ENCODE results near the gene MIS18A.

DNA sequence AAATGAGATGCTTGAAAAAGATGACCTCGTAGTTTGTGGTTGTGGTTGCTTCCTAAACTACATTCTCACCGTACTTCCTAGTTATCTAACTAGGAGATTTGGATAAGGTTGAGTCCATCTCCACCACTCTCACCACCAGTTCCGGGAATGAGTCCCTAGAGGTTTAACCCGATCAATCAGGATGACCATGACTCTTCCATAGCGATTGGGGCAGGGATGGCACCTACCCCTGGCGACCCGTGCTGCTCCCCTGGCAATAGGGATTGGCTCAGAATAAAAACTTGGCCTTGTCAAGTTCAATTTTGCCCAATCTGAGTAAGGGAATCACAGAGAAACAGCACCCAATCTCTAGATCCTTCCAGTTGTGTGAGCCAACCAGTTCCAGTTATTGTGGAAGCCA is 2.7 kb upstream of the MIS18A start:
- no peak for TF ChIP-seq EP300 (IDR thresholded peaks at IDR 0.05)
- TF ChIP-seq, protein P1, sequence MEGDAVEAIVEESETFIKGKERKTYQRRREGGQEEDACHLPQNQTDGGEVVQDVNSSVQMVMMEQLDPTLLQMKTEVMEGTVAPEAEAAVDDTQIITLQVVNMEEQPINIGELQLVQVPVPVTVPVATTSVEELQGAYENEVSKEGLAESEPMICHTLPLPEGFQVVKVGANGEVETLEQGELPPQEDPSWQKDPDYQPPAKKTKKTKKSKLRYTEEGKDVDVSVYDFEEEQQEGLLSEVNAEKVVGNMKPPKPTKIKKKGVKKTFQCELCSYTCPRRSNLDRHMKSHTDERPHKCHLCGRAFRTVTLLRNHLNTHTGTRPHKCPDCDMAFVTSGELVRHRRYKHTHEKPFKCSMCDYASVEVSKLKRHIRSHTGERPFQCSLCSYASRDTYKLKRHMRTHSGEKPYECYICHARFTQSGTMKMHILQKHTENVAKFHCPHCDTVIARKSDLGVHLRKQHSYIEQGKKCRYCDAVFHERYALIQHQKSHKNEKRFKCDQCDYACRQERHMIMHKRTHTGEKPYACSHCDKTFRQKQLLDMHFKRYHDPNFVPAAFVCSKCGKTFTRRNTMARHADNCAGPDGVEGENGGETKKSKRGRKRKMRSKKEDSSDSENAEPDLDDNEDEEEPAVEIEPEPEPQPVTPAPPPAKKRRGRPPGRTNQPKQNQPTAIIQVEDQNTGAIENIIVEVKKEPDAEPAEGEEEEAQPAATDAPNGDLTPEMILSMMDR (IDR thresholded peaks at IDR 0.05) = no peak
